DND-41 (cell line): Measurements from ENCODE around the gene TRIM7.

Experiments used
- CTCF ChIP-seq: IDR thresholded peaks from 2 replicates; pipeline ENCODE4 v1.5.1; 2012; ENCODE audit warnings: borderline replicate concordance, low read length, moderate library complexity, mild to moderate bottlenecking; ENCODE audit not compliant: poor library complexity, severe bottlenecking; ENCODE audit errors: extremely low read depth
- EZH2 ChIP-seq: IDR thresholded peaks from 3 replicates; pipeline ENCODE4 v1.6.1; 2012; ENCODE audit warnings: borderline replicate concordance, low read depth, mild to moderate bottlenecking, moderate library complexity, low read length, inconsistent platforms; ENCODE audit not compliant: severe bottlenecking

DNA sequence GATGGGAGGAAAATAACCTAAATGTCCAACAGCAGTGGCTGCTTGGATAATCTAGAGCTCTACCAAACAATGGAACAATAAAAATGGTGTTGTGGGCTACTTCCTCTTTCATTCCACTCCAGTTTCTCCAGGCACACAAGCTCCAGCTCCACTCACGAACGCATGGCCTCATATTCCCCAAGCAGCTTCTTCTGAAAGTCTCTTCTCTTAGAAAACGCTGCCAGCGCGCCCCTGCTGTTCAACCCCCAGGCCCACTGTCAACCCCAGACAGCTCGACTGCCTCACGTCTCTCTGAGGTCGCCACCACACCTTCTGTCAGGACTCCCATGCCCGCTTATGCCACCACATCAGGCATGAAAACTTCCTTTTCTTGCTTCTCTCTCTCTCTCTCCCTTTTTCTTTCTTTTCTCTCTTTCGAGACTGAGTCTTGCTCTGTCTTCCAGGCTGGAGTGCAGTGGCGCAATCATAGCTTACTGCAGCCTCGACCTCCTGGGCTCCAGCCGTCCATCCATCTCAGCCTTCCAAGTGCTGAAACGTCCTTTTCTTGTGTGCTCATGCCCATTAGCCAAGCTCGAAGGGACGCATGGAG lies 41.4 kb downstream of the TRIM7 start:
- TF ChIP-seq CTCF (no peak), EZH2 (no peak)
